Measurements from ENCODE around the gene NAV2. TPM values are rescaled to one million over a fixed set of nuclear protein-coding genes. Genes with fewer than 3 reads are reported as not detected.

Gene NAV2
- total RNA-seq, 1 donor from 2014 or later, result 31.4 TPM

DNA sequence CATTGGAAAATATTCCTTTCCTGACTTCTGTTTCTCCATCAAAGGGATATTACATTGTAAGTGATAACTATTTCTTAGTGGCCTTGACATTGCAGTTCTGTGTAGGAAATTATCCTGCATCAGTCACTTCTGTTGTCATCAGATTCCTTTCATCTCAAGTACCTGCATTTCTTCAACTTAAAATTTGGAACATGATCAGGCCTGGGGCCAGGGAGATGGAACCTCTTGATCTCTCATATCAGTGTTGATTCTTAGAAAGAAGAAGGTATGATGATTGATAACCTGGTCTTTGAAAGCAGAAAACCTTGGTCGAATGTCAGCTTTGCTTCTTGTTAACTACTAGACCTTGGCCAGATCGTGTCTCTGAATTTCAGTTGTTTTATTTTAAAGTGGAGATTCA lies 93.6 kb downstream of the NAV2 start:
- H3K27me3 Mint-ChIP-seq (ENCODE audit: unreplicated experiment), result no peaks in the 10 kb centered on the region

DNA sequence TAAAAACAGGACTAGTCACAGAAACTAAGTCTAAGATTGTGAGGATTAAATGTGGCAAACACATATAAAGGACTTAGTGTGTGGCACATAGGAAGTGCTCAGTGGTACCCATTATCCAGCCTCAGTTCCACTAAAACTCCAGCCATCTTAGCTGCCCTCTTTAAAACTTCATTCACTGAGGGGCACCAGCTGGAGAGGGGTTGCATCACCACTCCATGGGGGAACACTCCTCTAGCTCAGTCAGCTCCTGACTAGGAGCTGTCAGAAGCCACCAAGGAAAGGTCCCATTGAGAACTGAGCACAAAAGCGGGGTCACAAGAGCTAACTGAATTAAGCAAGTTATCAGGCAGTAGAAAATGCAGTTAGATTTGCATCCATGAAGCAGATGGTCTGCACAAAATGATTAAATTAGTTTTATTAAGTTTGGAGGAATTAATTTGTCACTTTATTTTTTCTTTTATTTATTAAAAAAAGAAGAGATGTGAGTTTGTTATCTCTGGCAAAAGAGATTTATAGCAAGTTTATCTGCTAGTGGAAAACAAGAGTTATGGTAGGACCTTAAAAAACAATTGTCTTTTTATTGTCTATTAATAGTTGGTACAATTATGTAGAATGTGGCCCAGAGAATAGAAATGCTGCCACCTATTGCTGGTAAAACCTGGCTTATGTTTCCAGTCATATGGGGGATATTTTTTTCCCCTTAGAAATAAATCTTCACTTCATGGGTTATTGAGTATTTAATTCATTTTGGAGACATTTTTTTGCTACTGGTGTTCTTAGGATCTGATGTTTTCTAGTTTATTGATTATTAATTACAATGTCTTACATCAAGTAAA lies 95.7 kb downstream of the NAV2 start:
- Mint-ChIP-seq H3K4me1 (ENCODE audit: unreplicated experiment) (no peaks in the 10 kb centered on the region), H3K36me3 (ENCODE audit: unreplicated experiment) (peaks cover 4% of the 10 kb centered on the region), H3K27ac (ENCODE audit: unreplicated experiment) (no peak overlapping the region), H3K27me3 (ENCODE audit: unreplicated experiment) (no peaks in the 10 kb centered on the region), H3K4me3 (ENCODE audit: unreplicated experiment) (no peak overlapping the region), H3K9me3 (ENCODE audit: unreplicated experiment) (no peaks in the 10 kb centered on the region)
- TF ChIP-seq, protein P1, sequence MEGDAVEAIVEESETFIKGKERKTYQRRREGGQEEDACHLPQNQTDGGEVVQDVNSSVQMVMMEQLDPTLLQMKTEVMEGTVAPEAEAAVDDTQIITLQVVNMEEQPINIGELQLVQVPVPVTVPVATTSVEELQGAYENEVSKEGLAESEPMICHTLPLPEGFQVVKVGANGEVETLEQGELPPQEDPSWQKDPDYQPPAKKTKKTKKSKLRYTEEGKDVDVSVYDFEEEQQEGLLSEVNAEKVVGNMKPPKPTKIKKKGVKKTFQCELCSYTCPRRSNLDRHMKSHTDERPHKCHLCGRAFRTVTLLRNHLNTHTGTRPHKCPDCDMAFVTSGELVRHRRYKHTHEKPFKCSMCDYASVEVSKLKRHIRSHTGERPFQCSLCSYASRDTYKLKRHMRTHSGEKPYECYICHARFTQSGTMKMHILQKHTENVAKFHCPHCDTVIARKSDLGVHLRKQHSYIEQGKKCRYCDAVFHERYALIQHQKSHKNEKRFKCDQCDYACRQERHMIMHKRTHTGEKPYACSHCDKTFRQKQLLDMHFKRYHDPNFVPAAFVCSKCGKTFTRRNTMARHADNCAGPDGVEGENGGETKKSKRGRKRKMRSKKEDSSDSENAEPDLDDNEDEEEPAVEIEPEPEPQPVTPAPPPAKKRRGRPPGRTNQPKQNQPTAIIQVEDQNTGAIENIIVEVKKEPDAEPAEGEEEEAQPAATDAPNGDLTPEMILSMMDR (IDR thresholded peaks at IDR 0.05), result peak; percentile 55
- no peak for DNase-seq (ENCODE audit: extremely low spot score, unreplicated experiment)

More for the DNA sequence above, 93.6 kb downstream of the NAV2 start:
- H3K4me3 Mint-ChIP-seq (ENCODE audit: unreplicated experiment), result no peak overlapping the region
- H3K4me1 Mint-ChIP-seq (ENCODE audit: unreplicated experiment), result no peaks in the 10 kb centered on the region
- no peak overlapping the region for H3K27ac Mint-ChIP-seq (ENCODE audit: unreplicated experiment)
- peaks cover 4% of the 10 kb centered on the region for H3K36me3 Mint-ChIP-seq (ENCODE audit: unreplicated experiment)
- no peaks in the 10 kb centered on the region for H3K9me3 Mint-ChIP-seq (ENCODE audit: unreplicated experiment)
- TF ChIP-seq, protein P1 (IDR thresholded peaks at IDR 0.05), result no peak
- no peak for DNase-seq (ENCODE audit: extremely low spot score, unreplicated experiment)

DNA sequence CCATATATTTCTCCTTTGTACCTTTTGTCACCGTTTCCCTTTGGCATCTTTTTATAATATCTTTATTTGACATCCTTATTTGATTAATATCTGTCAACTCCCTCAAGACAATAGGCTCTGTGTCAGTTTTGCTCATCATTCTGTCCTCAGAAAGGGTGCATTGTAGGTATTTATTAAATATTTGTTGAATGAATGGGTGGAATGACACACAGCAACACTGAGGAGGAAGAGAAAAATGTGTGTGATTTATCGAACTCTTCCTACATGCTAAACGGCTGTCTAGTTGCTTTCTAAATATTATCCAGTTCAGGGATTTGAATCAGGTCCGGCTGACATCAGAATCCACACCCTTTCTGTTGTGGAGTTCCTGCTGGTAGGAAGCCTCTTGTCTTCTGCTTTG lies 98.2 kb downstream of the NAV2 start:
- no peaks in the 10 kb centered on the region for H3K9me3 Mint-ChIP-seq (ENCODE audit: unreplicated experiment)
- H3K4me1 Mint-ChIP-seq (ENCODE audit: unreplicated experiment), result peaks cover 3% of the 10 kb centered on the region
- H3K36me3 Mint-ChIP-seq (ENCODE audit: unreplicated experiment), result peaks cover 2% of the 10 kb centered on the region
- no peak overlapping the region for H3K4me3 Mint-ChIP-seq (ENCODE audit: unreplicated experiment)
- no peak overlapping the region for H3K27ac Mint-ChIP-seq (ENCODE audit: unreplicated experiment)
- H3K27me3 Mint-ChIP-seq (ENCODE audit: unreplicated experiment), result no peaks in the 10 kb centered on the region
- DNase-seq (ENCODE audit: extremely low spot score, unreplicated experiment), result no peak
- TF ChIP-seq, protein P1 (IDR thresholded peaks at IDR 0.05), result no peak

DNA sequence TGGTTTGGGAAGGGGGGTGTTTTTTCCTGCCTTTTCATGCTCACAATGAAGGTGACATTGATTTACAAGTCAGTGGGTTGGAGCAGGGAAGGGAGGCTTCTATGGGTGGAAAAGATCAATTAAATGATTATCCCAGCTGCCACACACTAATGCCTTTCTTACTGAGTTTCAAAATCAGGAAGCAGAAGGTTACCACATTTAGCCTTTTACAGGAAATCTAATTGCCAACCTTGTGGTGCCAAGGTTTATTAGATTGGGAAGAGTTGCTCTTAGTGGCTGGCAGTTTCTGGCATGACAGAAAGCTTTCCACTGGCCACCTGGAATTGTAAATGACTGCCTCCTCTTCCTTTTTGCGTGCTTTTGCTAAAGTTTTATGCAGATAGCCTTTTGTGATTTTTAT lies 98.7 kb downstream of the NAV2 start:
- TF ChIP-seq, protein P1 (IDR thresholded peaks at IDR 0.05), result no peak
- H3K9me3 Mint-ChIP-seq (ENCODE audit: unreplicated experiment), result no peaks in the 10 kb centered on the region
- DNase-seq (ENCODE audit: extremely low spot score, unreplicated experiment), result no peak
- no peaks in the 10 kb centered on the region for H3K27me3 Mint-ChIP-seq (ENCODE audit: unreplicated experiment)
- no peak overlapping the region for H3K4me3 Mint-ChIP-seq (ENCODE audit: unreplicated experiment)
- no peak overlapping the region for H3K27ac Mint-ChIP-seq (ENCODE audit: unreplicated experiment)
- peaks cover 2% of the 10 kb centered on the region for H3K36me3 Mint-ChIP-seq (ENCODE audit: unreplicated experiment)
- H3K4me1 Mint-ChIP-seq (ENCODE audit: unreplicated experiment), result peaks cover 8% of the 10 kb centered on the region

DNA sequence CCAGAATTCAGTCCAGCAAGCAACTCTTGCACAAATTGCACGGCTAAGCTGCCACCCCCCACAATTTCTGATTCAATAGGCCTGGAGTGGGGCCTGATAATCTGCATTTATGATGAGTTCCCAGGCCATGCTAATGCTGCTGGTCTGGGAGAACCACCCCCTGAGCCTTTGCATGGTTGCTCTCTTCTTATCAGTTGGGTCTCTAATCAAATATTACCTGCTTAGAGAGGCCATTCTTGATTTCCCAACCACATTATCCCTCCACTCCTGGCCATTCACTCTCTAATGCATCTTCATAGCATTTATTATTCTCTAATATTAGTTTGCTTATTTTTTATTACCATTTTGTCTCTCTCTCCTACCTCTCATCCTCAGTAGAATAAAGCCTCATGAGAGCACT lies 99.5 kb downstream of the NAV2 start:
- peaks cover 9% of the 10 kb centered on the region for H3K4me1 Mint-ChIP-seq (ENCODE audit: unreplicated experiment)
- H3K27me3 Mint-ChIP-seq (ENCODE audit: unreplicated experiment), result no peaks in the 10 kb centered on the region
- no peak overlapping the region for H3K4me3 Mint-ChIP-seq (ENCODE audit: unreplicated experiment)

More for the DNA sequence above, 99.5 kb downstream of the NAV2 start:
- Mint-ChIP-seq H3K27ac (ENCODE audit: unreplicated experiment) (no peak overlapping the region), H3K36me3 (ENCODE audit: unreplicated experiment) (peaks cover 2% of the 10 kb centered on the region), H3K9me3 (ENCODE audit: unreplicated experiment) (no peaks in the 10 kb centered on the region)
- TF ChIP-seq, protein P1 (IDR thresholded peaks at IDR 0.05), result no peak
- DNase-seq (ENCODE audit: extremely low spot score, unreplicated experiment), result no peak

Measured in osteocyte (in vitro differentiated cells).